Esophagus (tissue), 2 donors: ENCODE data around the gene GMDS. TPM values are rescaled to one million over a fixed set of nuclear protein-coding genes. Genes with fewer than 3 reads are reported as not detected.

Experiments used
- H3K27ac ChIP-seq, 2 donors: one replicate each; pipeline ENCODE4 v1.5.1; 2013; ENCODE audit warnings: low read depth in 2 of 2, mild to moderate bottlenecking in 2 of 2, inconsistent platforms in 1 of 2, low read length in 1 of 2, moderate library complexity in 1 of 2
- H3K27me3 ChIP-seq, 2 donors: one replicate each; pipeline ENCODE4 v1.6.1; 2013; ENCODE audit warnings: low read length in 2 of 2, control low read depth in 1 of 2, mild to moderate bottlenecking in 1 of 2; ENCODE audit not compliant: insufficient read depth in 2 of 2, control insufficient read depth in 1 of 2
- H3K36me3 ChIP-seq, 2 donors: one replicate each; pipeline ENCODE4 v1.6.1; 2013; ENCODE audit warnings: low read length in 1 of 2; ENCODE audit not compliant: control insufficient read depth in 2 of 2, insufficient read depth in 2 of 2
- H3K4me1 ChIP-seq, 2 donors: one replicate each; pipeline ENCODE4 v1.6.1; 2013; ENCODE audit warnings: low read length in 1 of 2; ENCODE audit not compliant: control insufficient read depth in 2 of 2, insufficient read depth in 2 of 2
- H3K4me3 ChIP-seq, 2 donors: one replicate each; pipeline ENCODE4 v1.5.1; 2013; ENCODE audit warnings: low read length in 2 of 2, mild to moderate bottlenecking in 2 of 2, low read depth in 1 of 2, moderate library complexity in 1 of 2
- H3K9me3 ChIP-seq, 2 donors: one replicate each; pipeline ENCODE4 v1.6.1; 2013; ENCODE audit warnings: mild to moderate bottlenecking in 2 of 2, low read depth in 1 of 2, low read length in 1 of 2, moderate library complexity in 1 of 2; ENCODE audit not compliant: control insufficient read depth in 2 of 2, insufficient read depth in 1 of 2
- WGBS, 2 donors: extraction: QIAGEN DNeasy Blood & Tissue Kit; methylation state at CpG; one replicate each; pipeline ENCODE4 v1.1.7; 2013; 5-methylcytosine and 5-hydroxymethylcytosine counted together
- polyA plus RNA-seq, 2 donors: library from polyadenylated mRNA; stranded (reverse); fragments of 200-250 nt; gene quantifications; one replicate each; pipeline ENCODE4 v1.2.3, GENCODE V29; 2013
- donor health status: healthy with polysubstance abuse.
- donor health status: Bipolar disorder and iron deficiency.

Gene GMDS
- 10 to 100 TPM; 42.4 to 54.5 TPM for polyA plus RNA-seq

DNA sequence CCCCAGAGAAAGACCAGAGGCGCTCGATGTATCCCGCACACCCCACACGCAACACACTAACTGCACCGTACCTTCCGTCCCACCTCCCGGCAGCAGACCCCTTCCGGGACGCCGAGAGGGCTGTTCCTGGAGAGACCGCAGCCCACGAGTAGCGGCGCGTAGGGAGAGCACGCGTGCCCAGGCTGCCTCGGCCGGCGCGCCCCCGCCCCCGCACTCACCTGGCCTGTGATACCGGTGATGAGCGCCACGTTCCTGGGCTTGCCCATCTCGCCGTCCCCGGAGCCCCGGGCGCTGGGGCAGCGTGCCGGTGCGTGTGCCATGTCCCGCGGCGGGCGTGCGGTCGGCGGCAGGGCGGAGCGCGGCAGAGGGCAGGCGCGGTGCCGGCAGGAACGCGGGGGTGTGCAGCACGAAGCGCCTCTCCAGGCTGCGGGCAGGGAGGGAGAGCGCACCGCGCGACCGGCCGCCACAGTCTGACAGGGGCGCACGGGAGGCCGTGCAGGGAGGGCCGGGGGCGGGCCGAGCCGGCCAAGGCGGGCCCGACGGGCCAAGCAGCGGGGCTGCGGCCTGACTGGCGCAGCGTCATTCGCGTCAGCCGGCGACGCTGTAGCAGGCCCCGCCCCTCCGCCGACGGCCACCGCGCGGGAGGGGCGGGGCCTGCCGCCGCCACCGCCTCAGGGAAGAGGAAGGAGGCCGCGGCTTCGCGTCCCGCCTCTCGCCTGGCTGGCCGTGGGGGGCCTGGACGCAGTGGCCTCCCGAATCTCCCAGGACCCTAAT lies at the start of gene GMDS:
Gene GMDS (minus strand): TSS at position 503 of the 774 bp plus-strand sequence.
- Histone ChIP-seq H3K36me3 (no peaks in the 10 kb centered on the region), H3K9me3 (no peaks in the 10 kb centered on the region), H3K4me3 (peak within 1 kb of the TSS; percentile 78 to 91), H3K4me1 (peaks cover 0 to 3% of the 10 kb centered on the region in 2 donors), H3K27me3 (no peaks in the 10 kb centered on the region), H3K27ac (peak within 1 kb of the TSS; percentile 95 to 97)
- WGBS, 2 donors = 1% methylated on average over 68 to 97 of the region's 97 CpGs

DNA sequence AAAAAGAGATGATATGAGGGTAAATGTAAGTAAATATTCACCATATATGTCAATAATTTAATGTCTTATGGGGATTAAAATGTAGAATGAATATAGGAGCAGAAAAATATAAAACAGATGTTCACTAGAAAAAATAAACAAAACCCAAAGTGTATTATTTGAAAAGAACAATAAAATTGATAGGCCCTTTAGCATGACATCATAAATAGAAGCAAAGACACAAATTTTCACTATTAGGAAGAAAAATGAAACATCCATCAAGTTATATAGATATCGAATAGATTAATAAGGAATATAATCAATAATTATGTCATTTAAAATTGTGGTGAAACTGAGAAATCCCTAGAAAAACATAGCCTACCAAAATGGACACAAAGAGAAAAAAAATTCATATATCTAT lies 40.1 kb upstream of the GMDS start:
- Histone ChIP-seq H3K27ac (no peak overlapping the region), H3K4me3 (no peak overlapping the region), H3K27me3 (no peaks in the 10 kb centered on the region), H3K36me3 (no peaks in the 10 kb centered on the region), H3K4me1 (no peaks in the 10 kb centered on the region), H3K9me3 (peaks cover 0 to 2% of the 10 kb centered on the region in 2 donors)
- WGBS, 2 donors = 93 to 98% methylated on average over 1 of the region's 1 CpG

DNA sequence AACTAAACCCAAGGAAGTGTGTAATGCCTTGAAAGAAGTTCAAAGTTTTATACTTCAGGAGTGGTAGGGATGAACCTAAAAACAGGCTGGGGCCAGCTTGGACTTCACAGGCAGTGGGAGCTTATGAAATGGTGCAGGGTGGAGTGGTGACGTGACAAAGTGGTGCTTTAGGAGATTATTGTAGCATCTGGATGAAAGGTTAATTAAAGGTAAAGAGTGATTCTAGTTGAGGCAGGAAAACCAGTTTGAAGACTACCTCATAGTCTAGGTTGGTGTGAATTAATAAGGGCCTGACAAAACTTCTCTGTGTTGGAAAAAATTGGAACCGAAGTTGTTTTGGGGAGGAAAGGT lies 30.5 kb upstream of the GMDS start:
- WGBS, 2 donors = 76 to 79% methylated on average over 2 of the region's 2 CpGs
- H3K36me3 ChIP-seq = peaks cover 2 to 3% of the 10 kb centered on the region in 2 donors
- peak overlapping the region in 1 of 2 donors; percentile 35 for H3K27ac ChIP-seq

GRCh38 chr6:2274981-2275891 lies 29.8 kb upstream of the GMDS start:
- peaks cover 0 to 5% of the 10 kb centered on the region in 2 donors for H3K4me1 ChIP-seq
- 66 to 74% methylated on average over 8 of the region's 8 CpGs for WGBS, 2 donors
- no peaks in the 10 kb centered on the region for H3K9me3 ChIP-seq
- no peaks in the 10 kb centered on the region for H3K27me3 ChIP-seq
- no peak overlapping the region for H3K4me3 ChIP-seq
- peak overlapping the region; percentile 66 to 92 for H3K27ac ChIP-seq
- H3K36me3 ChIP-seq = peaks cover 2 to 3% of the 10 kb centered on the region in 2 donors

More for the DNA sequence above, 30.5 kb upstream of the GMDS start:
- no peaks in the 10 kb centered on the region for H3K9me3 ChIP-seq
- no peaks in the 10 kb centered on the region for H3K27me3 ChIP-seq
- no peak overlapping the region for H3K4me3 ChIP-seq
- H3K4me1 ChIP-seq = peaks cover 0 to 5% of the 10 kb centered on the region in 2 donors

- WGBS, 2 donors = 94 to 96% methylated on average over 3 of the region's 3 CpGs
- Histone ChIP-seq H3K27me3 (no peaks in the 10 kb centered on the region), H3K36me3 (peaks cover 5 to 9% of the 10 kb centered on the region in 2 donors)
Observed at GRCh38 chr6:2272696-2273095, 27.3 kb upstream of the GMDS start.

GRCh38 chr6:2270054-2270453 lies 24.6 kb upstream of the GMDS start:
- Histone ChIP-seq H3K27ac (no peak overlapping the region), H3K36me3 (peaks cover 5 to 9% of the 10 kb centered on the region in 2 donors), H3K4me3 (no peak overlapping the region), H3K4me1 (peaks cover 0 to 4% of the 10 kb centered on the region in 2 donors), H3K27me3 (no peaks in the 10 kb centered on the region), H3K9me3 (no peaks in the 10 kb centered on the region)
- 94 to 96% methylated on average over 3 of the region's 3 CpGs for WGBS, 2 donors

More at GRCh38 chr6:2272696-2273095, 27.3 kb upstream of the GMDS start:
- no peak overlapping the region for H3K27ac ChIP-seq
- H3K9me3 ChIP-seq = no peaks in the 10 kb centered on the region
- H3K4me1 ChIP-seq = peaks cover 0 to 5% of the 10 kb centered on the region in 2 donors
- no peak overlapping the region for H3K4me3 ChIP-seq

- H3K36me3 ChIP-seq = peaks cover 3 to 6% of the 10 kb centered on the region in 2 donors
- H3K27me3 ChIP-seq = no peaks in the 10 kb centered on the region
- no peak overlapping the region for H3K27ac ChIP-seq
- no peak overlapping the region for H3K4me3 ChIP-seq
- H3K9me3 ChIP-seq = no peaks in the 10 kb centered on the region
- H3K4me1 ChIP-seq = no peaks in the 10 kb centered on the region
- 89 to 94% methylated on average over 1 of the region's 1 CpG for WGBS, 2 donors
Observed at GRCh38 chr6:2266841-2267240, 21.4 kb upstream of the GMDS start.

- no peaks in the 10 kb centered on the region for H3K4me1 ChIP-seq
- no peak overlapping the region for H3K4me3 ChIP-seq
- H3K27me3 ChIP-seq = no peaks in the 10 kb centered on the region
- no peaks in the 10 kb centered on the region for H3K9me3 ChIP-seq
- no peak overlapping the region for H3K27ac ChIP-seq
- H3K36me3 ChIP-seq = peaks cover 3 to 6% of the 10 kb centered on the region in 2 donors
- 74 to 76% methylated on average over 3 of the region's 3 CpGs for WGBS, 2 donors
Observed at GRCh38 chr6:2266031-2266795, 20.8 kb upstream of the GMDS start.

- Histone ChIP-seq H3K9me3 (no peaks in the 10 kb centered on the region), H3K4me1 (no peaks in the 10 kb centered on the region), H3K27me3 (no peaks in the 10 kb centered on the region), H3K36me3 (peaks cover 3 to 6% of the 10 kb centered on the region in 2 donors), H3K27ac (no peak overlapping the region), H3K4me3 (no peak overlapping the region)
- 59 to 91% methylated on average over 2 of the region's 2 CpGs for WGBS, 2 donors
Observed at GRCh38 chr6:2264932-2265331, 19.5 kb upstream of the GMDS start.
